ENCODE results near the gene FUOM. TPM values are rescaled to one million over a fixed set of nuclear protein-coding genes. Genes with fewer than 3 reads are reported as not detected.

Gene FUOM
- polyA plus RNA-seq, 1 of the 3 experiments (the other 2 are of a cell fraction): 32.5 TPM

- TF ChIP-seq EZH2phosphoT487 (IDR thresholded peaks at IDR 0.05; ENCODE audit: borderline replicate concordance, low read depth): no peak
- TF ChIP-seq CHD2 (IDR thresholded peaks at IDR 0.05; ENCODE audit: low read length, partially characterized antibody): peak; percentile 38
- no peak for TF ChIP-seq FOXJ3 (CRISPR knock-in tag; IDR thresholded peaks at IDR 0.05)
- TF ChIP-seq TEAD4 (IDR thresholded peaks at IDR 0.05; ENCODE audit: borderline replicate concordance, insufficient read depth): no peak
- TF ChIP-seq YY1 (IDR thresholded peaks at IDR 0.05; ENCODE audit: low read depth): peak; percentile 87
- no peak for TF ChIP-seq NFIC (IDR thresholded peaks at IDR 0.05; ENCODE audit: borderline replicate concordance)
- peak; percentile 60; the same call in 1 of the 2 replicates for TF ChIP-seq TAF1 (IDR thresholded peaks at IDR 0.05; ENCODE audit: borderline replicate concordance, low read depth, low read length)
- TF ChIP-seq, protein P1, sequence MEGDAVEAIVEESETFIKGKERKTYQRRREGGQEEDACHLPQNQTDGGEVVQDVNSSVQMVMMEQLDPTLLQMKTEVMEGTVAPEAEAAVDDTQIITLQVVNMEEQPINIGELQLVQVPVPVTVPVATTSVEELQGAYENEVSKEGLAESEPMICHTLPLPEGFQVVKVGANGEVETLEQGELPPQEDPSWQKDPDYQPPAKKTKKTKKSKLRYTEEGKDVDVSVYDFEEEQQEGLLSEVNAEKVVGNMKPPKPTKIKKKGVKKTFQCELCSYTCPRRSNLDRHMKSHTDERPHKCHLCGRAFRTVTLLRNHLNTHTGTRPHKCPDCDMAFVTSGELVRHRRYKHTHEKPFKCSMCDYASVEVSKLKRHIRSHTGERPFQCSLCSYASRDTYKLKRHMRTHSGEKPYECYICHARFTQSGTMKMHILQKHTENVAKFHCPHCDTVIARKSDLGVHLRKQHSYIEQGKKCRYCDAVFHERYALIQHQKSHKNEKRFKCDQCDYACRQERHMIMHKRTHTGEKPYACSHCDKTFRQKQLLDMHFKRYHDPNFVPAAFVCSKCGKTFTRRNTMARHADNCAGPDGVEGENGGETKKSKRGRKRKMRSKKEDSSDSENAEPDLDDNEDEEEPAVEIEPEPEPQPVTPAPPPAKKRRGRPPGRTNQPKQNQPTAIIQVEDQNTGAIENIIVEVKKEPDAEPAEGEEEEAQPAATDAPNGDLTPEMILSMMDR (IDR thresholded peaks at IDR 0.05): 0 out of 2 replicates have a peak, but pooled peaks have one; percentile 14
- TF ChIP-seq MXI1 (IDR thresholded peaks at IDR 0.05; ENCODE audit: low read depth, low read length): peak; percentile 82
Measured at GRCh38 chr10:133394064-133394663, 36.3 kb upstream of the FUOM start, which contains the start of gene MTG1 (continued).

- peak overlapping the region; percentile 80 for H2AFZ ChIP-seq (ENCODE audit: low read depth)
- peak; percentile 100 for DNase-seq
- H3K9me2 ChIP-seq: no peaks in the 10 kb centered on the region
- no peak for TF ChIP-seq EZH2phosphoT487 (IDR thresholded peaks at IDR 0.05; ENCODE audit: borderline replicate concordance, low read depth)
- TF ChIP-seq SMC3 (IDR thresholded peaks at IDR 0.05; ENCODE audit: low read depth, low read length): no peak
- no peak for TF ChIP-seq GABPA (IDR thresholded peaks at IDR 0.05; ENCODE audit: low read depth)
- no peak for TF ChIP-seq FOXJ3 (CRISPR knock-in tag; IDR thresholded peaks at IDR 0.05)
- no peak for TF ChIP-seq JUND (IDR thresholded peaks at IDR 0.05)
- TF ChIP-seq FOSL2 (IDR thresholded peaks at IDR 0.05; ENCODE audit: borderline replicate concordance, low read depth): no peak
- TF ChIP-seq, protein P2, sequence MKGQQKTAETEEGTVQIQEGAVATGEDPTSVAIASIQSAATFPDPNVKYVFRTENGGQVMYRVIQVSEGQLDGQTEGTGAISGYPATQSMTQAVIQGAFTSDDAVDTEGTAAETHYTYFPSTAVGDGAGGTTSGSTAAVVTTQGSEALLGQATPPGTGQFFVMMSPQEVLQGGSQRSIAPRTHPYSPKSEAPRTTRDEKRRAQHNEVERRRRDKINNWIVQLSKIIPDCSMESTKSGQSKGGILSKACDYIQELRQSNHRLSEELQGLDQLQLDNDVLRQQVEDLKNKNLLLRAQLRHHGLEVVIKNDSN (IDR thresholded peaks at IDR 0.05; ENCODE audit: borderline replicate concordance, low read depth): no peak
- no peak for TF ChIP-seq MAX (IDR thresholded peaks at IDR 0.05; ENCODE audit: low read depth)
- no peak for TF ChIP-seq RAD21 (IDR thresholded peaks at IDR 0.05; ENCODE audit: low read length)
- TF ChIP-seq EP300 (IDR thresholded peaks at IDR 0.05; ENCODE audit: borderline replicate concordance in 1 of 2, low read depth in 1 of 2, low read length in 1 of 2): no peak
- TF ChIP-seq YY1 (IDR thresholded peaks at IDR 0.05; ENCODE audit: low read depth): no peak
- TF ChIP-seq TCF12 (IDR thresholded peaks at IDR 0.05): no peak
- TF ChIP-seq POLR2AphosphoS5 (IDR thresholded peaks at IDR 0.05; ENCODE audit: low read depth, low read length): no peak
- WGBS (ENCODE audit: low lambda C conversion rate): 48% methylated on average over 21 of the region's 27 CpGs
- peaks cover 44% of the 10 kb centered on the region for H3K79me2 ChIP-seq (ENCODE audit: insufficient read depth)
- peaks cover 9 to 10% of the 10 kb centered on the region in 2 experiments; a peak in 2 of 4 replicates for H3K4me1 ChIP-seq (ENCODE audit: control insufficient read depth in 1 of 2, insufficient read depth in 2 of 2, low read depth in 1 of 2, low read length in 1 of 2)
- H3K9ac ChIP-seq: no peak overlapping the region; the same call in 1 of the 2 replicates
- no peaks in the 10 kb centered on the region for H4K20me1 ChIP-seq (ENCODE audit: insufficient read depth)
- H3K9me3 ChIP-seq: no peaks in the 10 kb centered on the region
- CTCF ChIA-PET: interaction anchor here (2.7 kb wide), 1 partner anchor 64 kb away, joined by 12 read pairs; no protein-coding TSS in a partner anchor
- peak overlapping the region; percentile 94 to 96; a peak in 3 of 4 replicates for H3K4me3 ChIP-seq (ENCODE audit: low read depth in 2 of 2, low read length in 1 of 2)
- no peaks in the 10 kb centered on the region for H3K27me3 ChIP-seq (ENCODE audit: insufficient read depth)
- no peaks in the 10 kb centered on the region for H3F3A ChIP-seq (replicated peaks; ENCODE audit: insufficient read depth)
- peaks cover 5 to 16% of the 10 kb centered on the region in 2 experiments for H3K36me3 ChIP-seq (replicated peaks in 1 of 2; ENCODE audit: control insufficient read depth in 1 of 2, insufficient read depth in 2 of 2, low read length in 1 of 2)
- POLR2A ChIA-PET: interaction anchor here (0.7 to 1.3 kb wide), 2 partner anchors 34 to 126 kb away, joined by 3 read pairs; no protein-coding TSS in a partner anchor
- peak overlapping the region; percentile 98 for H3K4me2 ChIP-seq
- H3K27ac ChIP-seq (ENCODE audit: low read depth in 2 of 2, low read length in 1 of 2): peak overlapping the region; percentile 23 to 77; a peak in 3 of 4 replicates
Measured at GRCh38 chr10:133393401-133394063, 35.7 kb upstream of the FUOM start.

Measured in SK-N-SH (cell line).